Peyer's patch (tissue), 4 donors: ENCODE measurements around the gene THAP5.

Experiments used
- CTCF ChIP-seq, 6 experiments: fragments of 450-650 bp in 4 of 6; fragments of 200-600 bp in 2 of 6; sonication (generic) in 1 of 6; IDR thresholded peaks; one replicate each; pipeline ENCODE4 v1.5.1; 2017 to 2019; ENCODE audit warnings: antibody characterized with exemption in 6 of 6, mild to moderate bottlenecking in 3 of 6, moderate library complexity in 1 of 6
- POLR2A ChIP-seq, 2 donors: fragments of 450-650 bp; IDR thresholded peaks; one replicate each; pipeline ENCODE4 v1.5.1; 2017; ENCODE audit warnings: antibody characterized with exemption in 2 of 2, mild to moderate bottlenecking in 2 of 2, moderate library complexity in 2 of 2

GRCh38 chr7:108525985-108526767 lies 43.3 kb downstream of the THAP5 start, which contains the start of gene PNPLA8:
- TF ChIP-seq CTCF (IDR thresholded peaks at IDR 0.05) (peak in 2 of 6 experiments; percentile 1 to 12), POLR2A (IDR thresholded peaks at IDR 0.05) (peak; percentile 92 to 93)
